ENCODE data around the gene OPN1SW.

- TF ChIP-seq EZH2 (IDR thresholded peaks at IDR 0.05; ENCODE audit: insufficient read depth, poor library complexity, severe bottlenecking) (no peak), EZH2phosphoT487 (IDR thresholded peaks at IDR 0.05; ENCODE audit: insufficient read depth, low read depth) (no peak)
Measured at GRCh38 chr7:128777156-128778123, 1.8 kb upstream of the OPN1SW start.

Data from GM23248 (cell line).